ENCODE measurements around the gene C19orf47. TPM values are rescaled to one million over a fixed set of nuclear protein-coding genes. Genes with fewer than 3 reads are reported as not detected.
"Not testable (repeated sequence)": the region's sequence is repeated elsewhere in the genome, so short reads cannot be mapped to it uniquely, and the experiment has no call there.

C19orf47 gene
- total RNA-seq, 1 donor from 2014 or later = 13.4 TPM

GRCh38 chr19:40376286-40376862 lies 28.2 kb upstream of the C19orf47 start:
- ATAC-seq = no peak

- ATAC-seq = no peak
Observed at GRCh38 chr19:40374084-40374483, 25.9 kb upstream of the C19orf47 start.

- ATAC-seq = no peak
Observed at GRCh38 chr19:40371802-40372122, 23.6 kb upstream of the C19orf47 start.

GRCh38 chr19:40370997-40371801 lies 23.0 kb upstream of the C19orf47 start:
- ATAC-seq = no peak

GRCh38 chr19:40370253-40370652 lies 22.1 kb upstream of the C19orf47 start:
- not testable (repeated sequence) for ATAC-seq

GRCh38 chr19:40369797-40370196 lies 21.6 kb upstream of the C19orf47 start:
- ATAC-seq = no peak

- ATAC-seq = no peak
Observed at GRCh38 chr19:40367577-40368434, 19.6 kb upstream of the C19orf47 start.

- ATAC-seq = no peak
Observed at GRCh38 chr19:40366697-40367561, 18.7 kb upstream of the C19orf47 start.

GRCh38 chr19:40365613-40366401 lies 17.6 kb upstream of the C19orf47 start:
- ATAC-seq = peak; percentile 80

- no peak for ATAC-seq
Observed at GRCh38 chr19:40365010-40365409, 16.8 kb upstream of the C19orf47 start.

- no peak for ATAC-seq
Observed at GRCh38 chr19:40363069-40363468, 14.9 kb upstream of the C19orf47 start.

GRCh38 chr19:40362160-40362559 lies 14.0 kb upstream of the C19orf47 start:
- no peak for ATAC-seq

- no peak for ATAC-seq
Observed at GRCh38 chr19:40360708-40361241, 12.6 kb upstream of the C19orf47 start.

- ATAC-seq = no peak
Observed at GRCh38 chr19:40360020-40360707, 12.0 kb upstream of the C19orf47 start.

GRCh38 chr19:40358773-40359172 lies 10.6 kb upstream of the C19orf47 start:
- ATAC-seq = peak; percentile 24

- ATAC-seq = no peak
Observed at GRCh38 chr19:40357640-40358039, 9.4 kb upstream of the C19orf47 start.

- no peak for ATAC-seq
Observed at GRCh38 chr19:40356681-40357595, 8.7 kb upstream of the C19orf47 start.

GRCh38 chr19:40355975-40356680 lies 7.9 kb upstream of the C19orf47 start:
- ATAC-seq = no peak

- peak; percentile 21 for ATAC-seq
Observed at GRCh38 chr19:40348961-40349507, 837 bp upstream of the C19orf47 start.

All from esophagus mucosa (tissue), 1 donor.